H1 (cell line): ENCODE measurements around the gene TTC24.

Experiments used
- CHD2 ChIP-seq: IDR thresholded peaks from 2 replicates; pipeline ENCODE4 v1.6.1; 2012; ENCODE audit warnings: low read length, improper control_type of control experiment
- CTCF ChIP-seq, 3 experiments: IDR thresholded peaks; 1 replicate in 2 of 3; 2 replicates in 1 of 3; pipeline versions ENCODE4 v1.5.1 to v1.6.1; 2011; ENCODE audit warnings: low read length in 3 of 3, mild to moderate bottlenecking in 3 of 3, inconsistent platforms in 2 of 3, low read depth in 1 of 3, moderate library complexity in 1 of 3; ENCODE audit not compliant: insufficient read depth in 1 of 3; ENCODE audit errors: control extremely low read depth in 1 of 3
- EZH2 ChIP-seq: fragments of 200-600 bp; sonication (generic); IDR thresholded peaks from 2 replicates; pipeline ENCODE4 v1.7.1; 2012; ENCODE audit warnings: low read depth, mild to moderate bottlenecking, moderate library complexity, low read length, inconsistent platforms; ENCODE audit not compliant: severe bottlenecking
- GTF2F1 ChIP-seq: IDR thresholded peaks from 2 replicates; pipeline ENCODE4 v1.6.1; 2012; ENCODE audit warnings: low read depth, low read length, improper control_type of control experiment, borderline replicate concordance
- POLR2AphosphoS5 ChIP-seq: IDR thresholded peaks from 2 replicates; pipeline ENCODE4 v1.6.1; 2011; ENCODE audit warnings: low read depth, low read length
- SP1 ChIP-seq: IDR thresholded peaks from 2 replicates; pipeline ENCODE4 v1.6.1; 2011; ENCODE audit warnings: low read depth, low read length
- SRF ChIP-seq: IDR thresholded peaks from 2 replicates; pipeline ENCODE4 v1.6.1; 2011; ENCODE audit warnings: mild to moderate bottlenecking, low read depth, low read length, moderate library complexity
- TAF1 ChIP-seq: IDR thresholded peaks from 2 replicates; pipeline ENCODE4 v1.6.1; 2011; ENCODE audit warnings: mild to moderate bottlenecking, low read depth, low read length
- ZNF274 ChIP-seq: IDR thresholded peaks from 2 replicates; pipeline ENCODE4 v1.7.0; 2012; ENCODE audit warnings: low read length, borderline replicate concordance; ENCODE audit errors: extremely low read depth

DNA sequence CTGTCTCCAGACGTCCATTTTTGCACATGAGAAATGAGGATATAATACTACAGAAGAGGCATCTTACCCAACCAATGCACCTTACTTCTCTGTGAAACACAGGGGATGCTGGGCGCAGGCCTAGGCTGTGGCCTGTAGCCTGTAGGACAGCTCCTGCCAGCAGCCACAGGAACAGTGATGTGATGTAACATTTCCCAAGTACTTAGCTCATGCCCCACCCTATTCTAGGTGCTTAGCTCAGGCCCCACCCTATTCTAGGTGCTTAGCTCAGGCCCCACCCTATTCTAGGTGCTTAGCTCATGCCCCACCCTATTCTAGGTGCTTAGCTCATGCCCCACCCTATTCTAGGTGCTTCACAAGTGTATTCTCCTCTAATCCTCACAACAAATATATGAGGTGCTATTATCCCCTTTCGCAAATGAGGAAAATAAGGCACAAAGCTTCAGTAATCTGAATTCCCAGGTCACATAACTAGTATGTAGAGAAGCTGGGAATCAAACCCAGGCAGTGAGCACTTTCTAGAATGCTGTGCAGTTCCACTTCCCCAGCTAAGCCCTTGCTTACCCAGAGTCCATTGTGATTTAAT, 7.5 kb downstream of the TTC24 start:
- no peak for TF ChIP-seq EZH2
- TF ChIP-seq GTF2F1 = no peak
- TF ChIP-seq CTCF (IDR thresholded peaks at IDR 0.05; ENCODE audit: control extremely low read depth in 1 of 3, insufficient read depth in 1 of 3, low read depth in 1 of 3, low read length in 3 of 3) = no peak
- TF ChIP-seq TAF1 = no peak
- TF ChIP-seq ZNF274 = no peak
- no peak for TF ChIP-seq POLR2AphosphoS5
- TF ChIP-seq SRF = no peak
- TF ChIP-seq CHD2 = no peak
- TF ChIP-seq SP1 = no peak
